HG03097 (cell line): ENCODE results near the gene ASIC2.
"Not testable (repeated sequence)": the region's sequence is repeated elsewhere in the genome, so short reads cannot be mapped to it uniquely, and the experiment has no call there.

ENCODE experiments used
- ATAC-seq: cut with Tn5 transposase; IDR thresholded peaks from one replicate; pipeline ENCODE4 v1.9.1; 2021; ENCODE audit not compliant: unreplicated experiment, low FRiP score

The ASIC2 gene

GRCh38 chr17:32995416-32996045 lies 297.6 kb downstream of the ASIC2 start:
- ATAC-seq = no peak

- no peak for ATAC-seq
These were observed 299.1 kb downstream of the ASIC2 start for GRCh38 chr17:32993977-32994376.

- ATAC-seq = no peak
These were observed 300.6 kb downstream of the ASIC2 start for GRCh38 chr17:32992321-32993033.

- no peak for ATAC-seq
These were observed 304.5 kb downstream of the ASIC2 start for GRCh38 chr17:32988481-32989101.

GRCh38 chr17:32987868-32988267 lies 305.2 kb downstream of the ASIC2 start:
- not testable (repeated sequence) for ATAC-seq

- ATAC-seq = not testable (repeated sequence)
These were observed 305.7 kb downstream of the ASIC2 start for GRCh38 chr17:32987453-32987805.

GRCh38 chr17:32985050-32985756 lies 307.9 kb downstream of the ASIC2 start:
- no peak for ATAC-seq

GRCh38 chr17:32981611-32982010 lies 311.5 kb downstream of the ASIC2 start:
- not testable (repeated sequence) for ATAC-seq

- ATAC-seq = no peak
These were observed 312.9 kb downstream of the ASIC2 start for GRCh38 chr17:32980230-32980629.

- ATAC-seq = no peak
These were observed 316.5 kb downstream of the ASIC2 start for GRCh38 chr17:32976605-32977004.

GRCh38 chr17:32976131-32976530 lies 317.0 kb downstream of the ASIC2 start:
- no peak for ATAC-seq

GRCh38 chr17:32971171-32971570 lies 321.9 kb downstream of the ASIC2 start:
- ATAC-seq = no peak

- no peak for ATAC-seq
These were observed 322.8 kb downstream of the ASIC2 start for GRCh38 chr17:32970281-32970680.

GRCh38 chr17:32969231-32969630 lies 323.9 kb downstream of the ASIC2 start:
- not testable (repeated sequence) for ATAC-seq

- no peak for ATAC-seq
These were observed 328.6 kb downstream of the ASIC2 start for GRCh38 chr17:32964541-32964940.
